ENCODE data around the gene MEGF11. TPM values are rescaled to one million over a fixed set of nuclear protein-coding genes. Genes with fewer than 3 reads are reported as not detected.

Gene MEGF11
- total RNA-seq, 1 experiment from 2014 or later = 2.3 TPM

DNA sequence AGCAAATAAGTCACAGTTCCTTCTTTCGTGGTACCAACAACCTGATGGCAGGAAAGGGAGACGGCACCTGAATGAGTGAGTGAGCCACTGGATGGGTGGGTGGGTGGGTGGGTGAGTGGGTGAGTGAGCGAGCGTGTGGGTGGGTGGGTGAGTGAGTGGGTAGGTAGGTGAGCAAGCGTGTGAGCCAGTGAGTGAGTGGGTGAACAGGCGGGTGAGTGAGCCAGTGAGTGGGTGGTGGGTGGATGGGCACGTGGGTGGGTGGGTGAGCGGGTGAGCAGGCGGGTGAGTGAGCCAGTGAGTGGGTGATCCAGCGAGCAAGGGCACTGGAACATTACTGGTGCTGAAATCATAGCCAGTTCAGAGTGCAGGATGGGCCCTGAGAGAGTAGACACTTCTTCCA, 152.8 kb downstream of the MEGF11 start:
- H3K36me3 ChIP-seq (ENCODE audit: control insufficient read depth in 1 of 2, insufficient read depth in 2 of 2, low read length in 2 of 2) = no peaks in the 10 kb centered on the region
- no peaks in the 10 kb centered on the region; the same call in 1 of the 2 replicates for H3K27me3 ChIP-seq (ENCODE audit: insufficient read depth, low read length)
- ChIA-PET CTCF (no interaction called here), POLR2A (no interaction called here), RAD21 (ENCODE audit: low non-redundant PET in 1 of 2, low total read pairs in 2 of 2, uncharacterized antibody in 2 of 2, unreplicated experiment in 2 of 2) (no interaction called here)
- no peaks in the 10 kb centered on the region for H4K20me1 ChIP-seq (ENCODE audit: insufficient read depth)
- no peak overlapping the region for H3K4me3 ChIP-seq (replicated peaks in 1 of 2; ENCODE audit: low read depth in 1 of 2, low read length in 2 of 2)
- intact Hi-C loops (cut with micrococcal nuclease) = no loop called here
- no TSS peak for BruUV-seq (replicated peaks)
- H2AFZ ChIP-seq (ENCODE audit: low read depth, low read length, poor library complexity, severe bottlenecking) = no peak overlapping the region
- no peak overlapping the region for H3K4me2 ChIP-seq (ENCODE audit: low read length)
- H3K4me1 ChIP-seq (ENCODE audit: control insufficient read depth in 1 of 2, insufficient read depth in 2 of 2, low read length in 2 of 2) = no peaks in the 10 kb centered on the region
- DNase-seq (ENCODE audit: low read depth, low spot score) = no peak
- H3K9me2 ChIP-seq (ENCODE audit: insufficient read depth) = no peaks in the 10 kb centered on the region
- H3K79me2 ChIP-seq (ENCODE audit: insufficient read depth, low read length) = no peaks in the 10 kb centered on the region
- ATAC-seq = no peak
- no peak overlapping the region for H3K9ac ChIP-seq (ENCODE audit: low read length)
- H3K9me3 ChIP-seq (ENCODE audit: control insufficient read depth in 1 of 2, insufficient read depth in 1 of 2, low read depth in 1 of 2, low read length in 2 of 2) = no peaks in the 10 kb centered on the region
- no peak overlapping the region for H3K27ac ChIP-seq (ENCODE audit: low read depth, low read length)
- TF ChIP-seq, protein P1, sequence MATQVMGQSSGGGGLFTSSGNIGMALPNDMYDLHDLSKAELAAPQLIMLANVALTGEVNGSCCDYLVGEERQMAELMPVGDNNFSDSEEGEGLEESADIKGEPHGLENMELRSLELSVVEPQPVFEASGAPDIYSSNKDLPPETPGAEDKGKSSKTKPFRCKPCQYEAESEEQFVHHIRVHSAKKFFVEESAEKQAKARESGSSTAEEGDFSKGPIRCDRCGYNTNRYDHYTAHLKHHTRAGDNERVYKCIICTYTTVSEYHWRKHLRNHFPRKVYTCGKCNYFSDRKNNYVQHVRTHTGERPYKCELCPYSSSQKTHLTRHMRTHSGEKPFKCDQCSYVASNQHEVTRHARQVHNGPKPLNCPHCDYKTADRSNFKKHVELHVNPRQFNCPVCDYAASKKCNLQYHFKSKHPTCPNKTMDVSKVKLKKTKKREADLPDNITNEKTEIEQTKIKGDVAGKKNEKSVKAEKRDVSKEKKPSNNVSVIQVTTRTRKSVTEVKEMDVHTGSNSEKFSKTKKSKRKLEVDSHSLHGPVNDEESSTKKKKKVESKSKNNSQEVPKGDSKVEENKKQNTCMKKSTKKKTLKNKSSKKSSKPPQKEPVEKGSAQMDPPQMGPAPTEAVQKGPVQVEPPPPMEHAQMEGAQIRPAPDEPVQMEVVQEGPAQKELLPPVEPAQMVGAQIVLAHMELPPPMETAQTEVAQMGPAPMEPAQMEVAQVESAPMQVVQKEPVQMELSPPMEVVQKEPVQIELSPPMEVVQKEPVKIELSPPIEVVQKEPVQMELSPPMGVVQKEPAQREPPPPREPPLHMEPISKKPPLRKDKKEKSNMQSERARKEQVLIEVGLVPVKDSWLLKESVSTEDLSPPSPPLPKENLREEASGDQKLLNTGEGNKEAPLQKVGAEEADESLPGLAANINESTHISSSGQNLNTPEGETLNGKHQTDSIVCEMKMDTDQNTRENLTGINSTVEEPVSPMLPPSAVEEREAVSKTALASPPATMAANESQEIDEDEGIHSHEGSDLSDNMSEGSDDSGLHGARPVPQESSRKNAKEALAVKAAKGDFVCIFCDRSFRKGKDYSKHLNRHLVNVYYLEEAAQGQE (IDR thresholded peaks at IDR 0.05; ENCODE audit: low read depth) = no peak
- TF ChIP-seq ZNF274 (IDR thresholded peaks at IDR 0.05; ENCODE audit: low read depth, low read length) (no peak), CBX3 (IDR thresholded peaks at IDR 0.05; ENCODE audit: low read depth) (no peak)

DNA sequence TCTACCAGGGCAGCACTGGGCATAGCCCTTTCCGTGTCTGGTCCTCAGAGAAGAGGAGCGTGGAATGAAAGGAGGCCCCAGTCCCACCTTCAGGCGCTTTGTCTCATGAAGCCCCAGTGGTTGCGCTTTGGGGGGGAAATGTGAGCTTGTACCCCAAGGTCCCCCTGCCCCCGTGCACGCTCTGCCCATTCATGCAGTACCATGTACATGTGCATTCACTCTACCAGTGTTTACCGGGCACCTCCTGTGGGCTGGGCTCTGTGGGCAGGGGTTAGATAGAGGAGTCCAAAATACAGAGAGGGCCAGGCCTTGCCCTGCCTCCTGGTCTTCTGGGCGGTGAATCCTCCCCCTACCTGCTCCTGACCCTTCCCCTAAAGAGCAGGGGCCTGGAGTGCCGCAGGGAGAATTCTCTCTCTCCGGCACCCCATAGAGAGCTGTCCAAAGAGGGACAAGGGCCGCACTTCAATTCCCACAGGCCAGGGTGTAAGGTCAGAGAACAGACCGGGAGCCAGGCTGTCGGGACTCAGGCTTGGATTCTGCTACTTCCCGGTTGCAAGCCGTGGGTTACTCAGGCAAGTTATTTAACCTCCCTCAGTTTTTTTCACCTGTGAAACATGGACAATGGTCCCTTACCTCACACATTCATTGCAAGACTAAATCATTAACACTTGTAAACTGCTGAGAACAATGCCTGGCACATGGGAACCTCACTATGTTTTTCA, 153.4 kb downstream of the MEGF11 start:
- ATAC-seq (no peak), DNase-seq (ENCODE audit: low read depth, low spot score) (no peak)
- intact Hi-C loops (cut with micrococcal nuclease) = no loop called here
- Histone ChIP-seq H3K4me3 (replicated peaks in 1 of 2; ENCODE audit: low read depth in 1 of 2, low read length in 2 of 2) (no peak overlapping the region), H2AFZ (ENCODE audit: low read depth, low read length, poor library complexity, severe bottlenecking) (no peak overlapping the region), H3K9me2 (ENCODE audit: insufficient read depth) (no peaks in the 10 kb centered on the region), H3K9me3 (ENCODE audit: control insufficient read depth in 1 of 2, insufficient read depth in 1 of 2, low read depth in 1 of 2, low read length in 2 of 2) (no peaks in the 10 kb centered on the region), H3K4me2 (ENCODE audit: low read length) (no peak overlapping the region), H3K79me2 (ENCODE audit: insufficient read depth, low read length) (no peaks in the 10 kb centered on the region), H3K27me3 (ENCODE audit: insufficient read depth, low read length) (no peaks in the 10 kb centered on the region), H3K9ac (ENCODE audit: low read length) (no peak overlapping the region), H3K27ac (ENCODE audit: low read depth, low read length) (no peak overlapping the region), H3K4me1 (ENCODE audit: control insufficient read depth in 1 of 2, insufficient read depth in 2 of 2, low read length in 2 of 2) (no peaks in the 10 kb centered on the region), H3K36me3 (ENCODE audit: control insufficient read depth in 1 of 2, insufficient read depth in 2 of 2, low read length in 2 of 2) (no peaks in the 10 kb centered on the region), H4K20me1 (ENCODE audit: insufficient read depth) (no peaks in the 10 kb centered on the region)
- RAD21 ChIA-PET (ENCODE audit: low non-redundant PET in 1 of 2, low total read pairs in 2 of 2, uncharacterized antibody in 2 of 2, unreplicated experiment in 2 of 2) = no interaction called here
- POLR2A ChIA-PET = no interaction called here
- CTCF ChIA-PET = no interaction called here
- no TSS peak for BruUV-seq (replicated peaks)
- TF ChIP-seq ELF1 (IDR thresholded peaks at IDR 0.05; ENCODE audit: borderline replicate concordance, low read depth) = no peak
- no peak for TF ChIP-seq CBX3 (IDR thresholded peaks at IDR 0.05; ENCODE audit: low read depth)
- no peak for TF ChIP-seq EZH2phosphoT487 (IDR thresholded peaks at IDR 0.05; ENCODE audit: borderline replicate concordance)
- no peak for TF ChIP-seq ZNF274 (IDR thresholded peaks at IDR 0.05; ENCODE audit: low read depth, low read length)
- TF ChIP-seq RAD21 (IDR thresholded peaks at IDR 0.05; ENCODE audit: low read depth) = no peak
- no peak for TF ChIP-seq YY1 (IDR thresholded peaks at IDR 0.05; ENCODE audit: extremely low read depth, insufficient replicate concordance, low read depth, low read length)
- no peak for TF ChIP-seq EGR1 (IDR thresholded peaks at IDR 0.05; ENCODE audit: low read depth)
- TF ChIP-seq, protein P2, sequence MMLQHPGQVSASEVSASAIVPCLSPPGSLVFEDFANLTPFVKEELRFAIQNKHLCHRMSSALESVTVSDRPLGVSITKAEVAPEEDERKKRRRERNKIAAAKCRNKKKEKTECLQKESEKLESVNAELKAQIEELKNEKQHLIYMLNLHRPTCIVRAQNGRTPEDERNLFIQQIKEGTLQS (IDR thresholded peaks at IDR 0.05) = no peak
- no peak for TF ChIP-seq EZH2 (IDR thresholded peaks at IDR 0.05)
- no peak for TF ChIP-seq POLR2AphosphoS5 (IDR thresholded peaks at IDR 0.05; ENCODE audit: low read depth, low read length)
- TF ChIP-seq, protein P1 (IDR thresholded peaks at IDR 0.05; ENCODE audit: low read depth) = no peak
- TF ChIP-seq CEBPB (IDR thresholded peaks at IDR 0.05; ENCODE audit: low read depth) = no peak
